ENCODE measurements around the gene SIX4. TPM values are rescaled to one million over a fixed set of nuclear protein-coding genes. Genes with fewer than 3 reads are reported as not detected.

The SIX4 gene
- total RNA-seq, 1 donor from 2014 or later: 14.0 TPM

DNA sequence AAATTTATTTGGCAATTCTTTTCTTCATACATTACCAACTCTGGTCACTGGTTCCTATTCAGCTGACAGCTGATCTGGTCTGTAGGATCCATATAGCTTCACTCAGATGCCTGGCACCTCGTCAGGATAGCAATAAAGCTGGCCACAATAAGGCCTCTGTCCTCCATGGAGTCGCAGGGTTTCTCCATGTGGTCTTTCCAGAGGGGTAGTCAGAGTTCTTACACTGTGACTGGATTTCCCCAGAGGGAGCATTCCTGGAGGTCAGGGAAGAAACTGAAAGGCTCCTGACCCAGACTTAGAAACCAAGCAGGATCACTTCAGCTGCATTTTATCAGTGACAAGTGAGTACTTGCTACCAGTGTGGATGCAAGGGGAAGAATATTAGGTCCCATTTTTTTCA, 39.9 kb downstream of the SIX4 start:
- no peaks in the 10 kb centered on the region for H3K36me3 ChIP-seq (ENCODE audit: insufficient read depth, low read length)
- no peaks in the 10 kb centered on the region for H4K20me1 ChIP-seq (ENCODE audit: insufficient read depth, low read length)
- no peak overlapping the region for H3K27ac Mint-ChIP-seq (ENCODE audit: unreplicated experiment)
- H3K27me3 ChIP-seq (ENCODE audit: insufficient read depth, low read length): no peaks in the 10 kb centered on the region
- no peak overlapping the region for H3K9ac ChIP-seq (ENCODE audit: low read length)
- TF ChIP-seq, protein P1, sequence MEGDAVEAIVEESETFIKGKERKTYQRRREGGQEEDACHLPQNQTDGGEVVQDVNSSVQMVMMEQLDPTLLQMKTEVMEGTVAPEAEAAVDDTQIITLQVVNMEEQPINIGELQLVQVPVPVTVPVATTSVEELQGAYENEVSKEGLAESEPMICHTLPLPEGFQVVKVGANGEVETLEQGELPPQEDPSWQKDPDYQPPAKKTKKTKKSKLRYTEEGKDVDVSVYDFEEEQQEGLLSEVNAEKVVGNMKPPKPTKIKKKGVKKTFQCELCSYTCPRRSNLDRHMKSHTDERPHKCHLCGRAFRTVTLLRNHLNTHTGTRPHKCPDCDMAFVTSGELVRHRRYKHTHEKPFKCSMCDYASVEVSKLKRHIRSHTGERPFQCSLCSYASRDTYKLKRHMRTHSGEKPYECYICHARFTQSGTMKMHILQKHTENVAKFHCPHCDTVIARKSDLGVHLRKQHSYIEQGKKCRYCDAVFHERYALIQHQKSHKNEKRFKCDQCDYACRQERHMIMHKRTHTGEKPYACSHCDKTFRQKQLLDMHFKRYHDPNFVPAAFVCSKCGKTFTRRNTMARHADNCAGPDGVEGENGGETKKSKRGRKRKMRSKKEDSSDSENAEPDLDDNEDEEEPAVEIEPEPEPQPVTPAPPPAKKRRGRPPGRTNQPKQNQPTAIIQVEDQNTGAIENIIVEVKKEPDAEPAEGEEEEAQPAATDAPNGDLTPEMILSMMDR (IDR thresholded peaks at IDR 0.05; ENCODE audit: insufficient read depth, low read depth, low read length): no peak
- no peak for TF ChIP-seq EZH2 (IDR thresholded peaks at IDR 0.05; ENCODE audit: insufficient read depth, low read length)
- no peaks in the 10 kb centered on the region for H3K4me1 ChIP-seq (ENCODE audit: insufficient read depth, low read length)
- no peak for FAIRE-seq
- no peaks in the 10 kb centered on the region for H3K27me3 Mint-ChIP-seq (ENCODE audit: low read depth, unreplicated experiment)
- no peaks in the 10 kb centered on the region for H3K4me1 Mint-ChIP-seq (ENCODE audit: low read depth, unreplicated experiment)
- H3K9me3 Mint-ChIP-seq (ENCODE audit: unreplicated experiment): no peaks in the 10 kb centered on the region
- H3K27ac ChIP-seq (ENCODE audit: low read depth, low read length): no peak overlapping the region
- H3K4me2 ChIP-seq (ENCODE audit: low read length): no peak overlapping the region
- no peaks in the 10 kb centered on the region for H3K9me3 ChIP-seq (ENCODE audit: insufficient read depth, low read depth, low read length)
- no peaks in the 10 kb centered on the region for H3K36me3 Mint-ChIP-seq (ENCODE audit: low read depth, unreplicated experiment)
- no peak overlapping the region for H3K4me3 Mint-ChIP-seq (ENCODE audit: unreplicated experiment)
- no peaks in the 10 kb centered on the region for H3K79me2 ChIP-seq (ENCODE audit: insufficient read depth, low read length)
- DNase-seq (ENCODE audit: low read depth): no peak
- H2AFZ ChIP-seq (ENCODE audit: low read depth, low read length): no peak overlapping the region
- H3K4me3 ChIP-seq (ENCODE audit: insufficient read depth, low read depth, low read length): no peak overlapping the region

DNA sequence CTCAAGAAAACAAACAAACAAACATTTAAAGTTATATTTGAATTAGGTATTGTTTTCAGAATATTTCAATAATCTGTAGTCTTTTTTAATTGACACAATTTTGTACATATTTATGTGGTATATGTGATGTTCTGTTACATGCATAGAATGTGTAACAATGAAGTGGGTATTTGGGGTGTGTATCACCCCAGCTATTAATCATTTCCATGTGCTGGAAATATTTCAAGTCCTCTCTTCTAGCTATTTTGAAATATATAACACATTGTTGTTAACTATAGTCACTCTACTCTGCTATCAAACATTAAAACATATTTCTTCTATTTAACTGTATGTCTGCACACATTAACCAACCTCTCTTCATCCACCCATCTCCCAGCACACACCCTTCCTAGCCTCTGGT, 42.9 kb downstream of the SIX4 start:
- FAIRE-seq: no peak
- H3K79me2 ChIP-seq (ENCODE audit: insufficient read depth, low read length): no peaks in the 10 kb centered on the region
- no peaks in the 10 kb centered on the region for H3K27me3 Mint-ChIP-seq (ENCODE audit: low read depth, unreplicated experiment)
- no peak for TF ChIP-seq EZH2 (IDR thresholded peaks at IDR 0.05; ENCODE audit: insufficient read depth, low read length)
- TF ChIP-seq, protein P1 (IDR thresholded peaks at IDR 0.05; ENCODE audit: insufficient read depth, low read depth, low read length): no peak
- no peaks in the 10 kb centered on the region for H3K9me3 ChIP-seq (ENCODE audit: insufficient read depth, low read depth, low read length)
- H3K36me3 Mint-ChIP-seq (ENCODE audit: low read depth, unreplicated experiment): no peaks in the 10 kb centered on the region
- no peaks in the 10 kb centered on the region for H3K27me3 ChIP-seq (ENCODE audit: insufficient read depth, low read length)
- H4K20me1 ChIP-seq (ENCODE audit: insufficient read depth, low read length): no peaks in the 10 kb centered on the region
- no peaks in the 10 kb centered on the region for H3K4me1 ChIP-seq (ENCODE audit: insufficient read depth, low read length)
- no peak overlapping the region for H3K27ac Mint-ChIP-seq (ENCODE audit: unreplicated experiment)
- no peak overlapping the region for H3K4me2 ChIP-seq (ENCODE audit: low read length)
- H3K4me3 Mint-ChIP-seq (ENCODE audit: unreplicated experiment): no peak overlapping the region
- H3K9ac ChIP-seq (ENCODE audit: low read length): no peak overlapping the region
- H3K9me3 Mint-ChIP-seq (ENCODE audit: unreplicated experiment): no peaks in the 10 kb centered on the region
- H2AFZ ChIP-seq (ENCODE audit: low read depth, low read length): no peak overlapping the region
- no peak overlapping the region for H3K27ac ChIP-seq (ENCODE audit: low read depth, low read length)
- H3K36me3 ChIP-seq (ENCODE audit: insufficient read depth, low read length): no peaks in the 10 kb centered on the region
- H3K4me1 Mint-ChIP-seq (ENCODE audit: low read depth, unreplicated experiment): no peaks in the 10 kb centered on the region
- no peak for DNase-seq (ENCODE audit: low read depth)
- H3K4me3 ChIP-seq (ENCODE audit: insufficient read depth, low read depth, low read length): no peak overlapping the region

DNA sequence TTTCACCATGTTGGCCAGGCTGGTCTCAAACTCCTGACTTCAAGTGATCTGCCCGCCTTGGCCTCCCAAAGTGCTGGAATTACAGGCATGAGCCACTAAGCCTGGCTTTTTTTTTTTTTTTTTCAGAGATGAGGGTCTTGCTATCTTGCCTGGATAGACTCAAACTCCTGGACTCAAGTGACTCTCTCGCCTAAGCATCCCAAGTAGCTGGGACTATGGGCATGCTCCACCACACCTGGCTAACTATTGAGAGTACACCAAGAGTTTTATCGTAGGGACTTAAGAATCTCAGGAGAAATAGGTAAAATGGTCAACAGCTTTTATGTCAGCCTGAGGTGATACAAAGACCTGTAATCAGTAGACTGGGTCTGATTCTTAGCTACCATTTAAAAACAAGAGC, 43.6 kb downstream of the SIX4 start:
- no peak overlapping the region for H2AFZ ChIP-seq (ENCODE audit: low read depth, low read length)
- no peaks in the 10 kb centered on the region for H3K79me2 ChIP-seq (ENCODE audit: insufficient read depth, low read length)
- H3K36me3 Mint-ChIP-seq (ENCODE audit: low read depth, unreplicated experiment): no peaks in the 10 kb centered on the region
- no peak overlapping the region for H3K4me3 Mint-ChIP-seq (ENCODE audit: unreplicated experiment)
- H3K9me3 Mint-ChIP-seq (ENCODE audit: unreplicated experiment): no peaks in the 10 kb centered on the region
- H3K4me1 Mint-ChIP-seq (ENCODE audit: low read depth, unreplicated experiment): no peaks in the 10 kb centered on the region
- no peak for FAIRE-seq
- no peaks in the 10 kb centered on the region for H3K4me1 ChIP-seq (ENCODE audit: insufficient read depth, low read length)
- H3K4me3 ChIP-seq (ENCODE audit: insufficient read depth, low read depth, low read length): no peak overlapping the region
- H3K27me3 Mint-ChIP-seq (ENCODE audit: low read depth, unreplicated experiment): no peaks in the 10 kb centered on the region
- no peaks in the 10 kb centered on the region for H3K36me3 ChIP-seq (ENCODE audit: insufficient read depth, low read length)
- no peak overlapping the region for H3K27ac Mint-ChIP-seq (ENCODE audit: unreplicated experiment)
- H3K4me2 ChIP-seq (ENCODE audit: low read length): no peak overlapping the region
- H3K9ac ChIP-seq (ENCODE audit: low read length): no peak overlapping the region
- TF ChIP-seq EZH2 (IDR thresholded peaks at IDR 0.05; ENCODE audit: insufficient read depth, low read length): no peak
- TF ChIP-seq, protein P1 (IDR thresholded peaks at IDR 0.05; ENCODE audit: insufficient read depth, low read depth, low read length): no peak
- DNase-seq (ENCODE audit: low read depth): no peak
- H4K20me1 ChIP-seq (ENCODE audit: insufficient read depth, low read length): no peaks in the 10 kb centered on the region
- H3K27me3 ChIP-seq (ENCODE audit: insufficient read depth, low read length): no peaks in the 10 kb centered on the region
- H3K9me3 ChIP-seq (ENCODE audit: insufficient read depth, low read depth, low read length): no peaks in the 10 kb centered on the region
- no peak overlapping the region for H3K27ac ChIP-seq (ENCODE audit: low read depth, low read length)
